Caco-2 (cell line): Measurements from ENCODE around the gene TMEM167A. TPM values are rescaled to one million over a fixed set of nuclear protein-coding genes. Genes with fewer than 3 reads are reported as not detected.

Experiments used
- BruUV-seq: library from RNA; stranded (reverse); fragments of 400-500 nt; replicated peaks from 2 replicates; lab custom pipeline; 2021; lab: Mats Ljungman, UMichigan
- CTCF ChIA-PET: fragments of 300-600 bp; sonication (Branson Sonifier 250); formaldehyde crosslinking; loops from one replicate; lab custom pipeline; 2022; ENCODE audit warnings: antibody characterized with exemption; lab: Charles Lee
- POLR2A ChIA-PET: fragments of 300-600 bp; sonication (Branson Sonifier 250); formaldehyde crosslinking; loops from one replicate; lab custom pipeline; 2022; ENCODE audit warnings: antibody characterized with exemption; lab: Charles Lee
- DNase-seq, 2 experiments: peaks; one replicate each; pipeline versions ENCODE4 v3.0.0 to v3.0.0-alpha.2; 2020 to 2022
- H3K27me3 ChIP-seq: replicated peaks from 2 replicates; pipeline ENCODE4 v1.6.0; 2011; ENCODE audit warnings: low read length; ENCODE audit not compliant: control insufficient read depth, insufficient read depth
- H3K36me3 ChIP-seq: 2 replicates; pipeline ENCODE4 v1.5.1; 2011; ENCODE audit warnings: low read length; ENCODE audit not compliant: control insufficient read depth, insufficient read depth
- H3K4me1 ChIP-seq: fragments of 250-450 bp; sonication (Bioruptor Pico); 2 replicates; pipeline ENCODE4 v1.5.1; 2020; ENCODE audit warnings: mild to moderate bottlenecking
- H3K4me3 ChIP-seq: 2 replicates; pipeline ENCODE4 v1.5.1; 2011; ENCODE audit warnings: low read depth, mild to moderate bottlenecking, control low read depth, low read length
- H3K9me3 ChIP-seq: fragments of 250-450 bp; sonication (Bioruptor Pico); 2 replicates; pipeline ENCODE4 v1.5.1; 2020; ENCODE audit warnings: mild to moderate bottlenecking, moderate library complexity
- H3K27ac Mint-ChIP-seq: one replicate; pipeline ENCODE4 v1.8.0; 2022; ENCODE audit warnings: mixed read lengths; ENCODE audit not compliant: unreplicated experiment
- H3K27me3 Mint-ChIP-seq: one replicate; pipeline ENCODE4 v1.8.0; 2022; ENCODE audit warnings: mixed read lengths; ENCODE audit not compliant: insufficient read depth, unreplicated experiment
- H3K36me3 Mint-ChIP-seq: one replicate; pipeline ENCODE4 v1.8.0; 2022; ENCODE audit warnings: mild to moderate bottlenecking, mixed read lengths; ENCODE audit not compliant: insufficient read depth, unreplicated experiment
- H3K4me1 Mint-ChIP-seq: one replicate; pipeline ENCODE4 v1.8.0; 2022; ENCODE audit warnings: low read depth, mixed read lengths; ENCODE audit not compliant: unreplicated experiment
- H3K4me3 Mint-ChIP-seq: one replicate; pipeline ENCODE4 v1.8.0; 2022; ENCODE audit warnings: mild to moderate bottlenecking, moderate library complexity, mixed read lengths; ENCODE audit not compliant: unreplicated experiment
- H3K9me3 Mint-ChIP-seq: one replicate; pipeline ENCODE4 v1.8.0; 2022; ENCODE audit warnings: mixed read lengths; ENCODE audit not compliant: unreplicated experiment
- CTCF ChIP-seq, 2 experiments: fragments of 200-600 bp in 1 of 2; IDR thresholded peaks; 1 replicate in 1 of 2; 2 replicates in 1 of 2; pipeline versions ENCODE4 v1.5.1 to v1.8.0; 2011 to 2022; ENCODE audit warnings: antibody characterized with exemption in 1 of 2, control low read depth in 1 of 2, inconsistent platforms in 1 of 2, low read depth in 1 of 2, low read length in 1 of 2, mild to moderate bottlenecking in 1 of 2, moderate library complexity in 1 of 2; ENCODE audit not compliant: insufficient read depth in 1 of 2, severe bottlenecking in 1 of 2, unreplicated experiment in 1 of 2
- intact Hi-C: fragments of 100-400 bp; cut with micrococcal nuclease; formaldehyde crosslinking; loops from one replicate; pipeline ENCODE4 v1.10.0; 2022; ENCODE audit not compliant: unreplicated experiment
- total RNA-seq: library from RNA; stranded (reverse); gene quantifications from 2 replicates; pipeline ENCODE4 v1.2.3, GENCODE V29; 2022

The TMEM167A gene
- total RNA-seq, 1 experiment from 2014 or later: 97.1 TPM

- Mint-ChIP-seq H3K36me3 (no peaks in the 10 kb centered on the region), H3K27me3 (no peaks in the 10 kb centered on the region), H3K4me3 (no peak overlapping the region), H3K4me1 (no peaks in the 10 kb centered on the region), H3K27ac (no peak overlapping the region), H3K9me3 (no peaks in the 10 kb centered on the region)
- ChIA-PET CTCF (no interaction called here), POLR2A (no interaction called here)
- intact Hi-C loops: no loop called here
- Histone ChIP-seq H3K9me3 (no peaks in the 10 kb centered on the region), H3K27me3 (no peaks in the 10 kb centered on the region), H3K4me1 (no peaks in the 10 kb centered on the region), H3K4me3 (no peak overlapping the region), H3K36me3 (no peaks in the 10 kb centered on the region)
- no TSS peak for BruUV-seq
- no peak for DNase-seq
- no peak for TF ChIP-seq CTCF (IDR thresholded peaks at IDR 0.05; ENCODE audit: insufficient read depth in 1 of 2, low read depth in 1 of 2, low read length in 1 of 2, severe bottlenecking in 1 of 2, unreplicated experiment in 1 of 2)
These were observed 42.5 kb downstream of the TMEM167A start for GRCh38 chr5:83034528-83035207.

- POLR2A ChIA-PET: no interaction called here
- H3K27ac Mint-ChIP-seq: no peak overlapping the region
- H3K36me3 Mint-ChIP-seq: no peaks in the 10 kb centered on the region
- CTCF ChIA-PET: no interaction called here
- no peak overlapping the region for H3K4me3 Mint-ChIP-seq
- TF ChIP-seq CTCF (IDR thresholded peaks at IDR 0.05; ENCODE audit: insufficient read depth in 1 of 2, low read depth in 1 of 2, low read length in 1 of 2, severe bottlenecking in 1 of 2, unreplicated experiment in 1 of 2): no peak
- Histone ChIP-seq H3K27me3 (no peaks in the 10 kb centered on the region), H3K4me1 (no peaks in the 10 kb centered on the region), H3K4me3 (no peak overlapping the region), H3K9me3 (no peaks in the 10 kb centered on the region), H3K36me3 (no peaks in the 10 kb centered on the region)
- intact Hi-C loops: no loop called here
- H3K9me3 Mint-ChIP-seq: no peaks in the 10 kb centered on the region
- H3K27me3 Mint-ChIP-seq: no peaks in the 10 kb centered on the region
- no TSS peak for BruUV-seq
- no peaks in the 10 kb centered on the region for H3K4me1 Mint-ChIP-seq
- no peak for DNase-seq
These were observed 43.2 kb downstream of the TMEM167A start for GRCh38 chr5:83034036-83034435.

GRCh38 chr5:83031381-83031780 is 45.8 kb downstream of the TMEM167A start:
- POLR2A ChIA-PET: no interaction called here

More at GRCh38 chr5:83031381-83031780, 45.8 kb downstream of the TMEM167A start:
- no peak for DNase-seq
- no peaks in the 10 kb centered on the region for H3K36me3 Mint-ChIP-seq
- H3K9me3 Mint-ChIP-seq: no peaks in the 10 kb centered on the region
- Histone ChIP-seq H3K27me3 (no peaks in the 10 kb centered on the region), H3K4me1 (no peaks in the 10 kb centered on the region), H3K9me3 (no peaks in the 10 kb centered on the region), H3K36me3 (no peaks in the 10 kb centered on the region), H3K4me3 (no peak overlapping the region)
- BruUV-seq: no TSS peak
- H3K27me3 Mint-ChIP-seq: no peaks in the 10 kb centered on the region
- intact Hi-C loops: no loop called here
- no peak overlapping the region for H3K27ac Mint-ChIP-seq
- no peak overlapping the region for H3K4me3 Mint-ChIP-seq
- no peaks in the 10 kb centered on the region for H3K4me1 Mint-ChIP-seq
- CTCF ChIA-PET: no interaction called here
- TF ChIP-seq CTCF (IDR thresholded peaks at IDR 0.05; ENCODE audit: insufficient read depth in 1 of 2, low read depth in 1 of 2, low read length in 1 of 2, severe bottlenecking in 1 of 2, unreplicated experiment in 1 of 2): no peak
